ENCODE results near the gene CACNA1A. TPM values are rescaled to one million over a fixed set of nuclear protein-coding genes. Genes with fewer than 3 reads are reported as not detected.
A peak's percentile ranks its signal among the peaks of the same experiment; 100 is the strongest.

The CACNA1A gene
- total and polyA plus RNA-seq, 2 of the 13 experiments (the other 11 are each of a cell fraction or from before 2014, with no cell fraction given) = not detected

DNA sequence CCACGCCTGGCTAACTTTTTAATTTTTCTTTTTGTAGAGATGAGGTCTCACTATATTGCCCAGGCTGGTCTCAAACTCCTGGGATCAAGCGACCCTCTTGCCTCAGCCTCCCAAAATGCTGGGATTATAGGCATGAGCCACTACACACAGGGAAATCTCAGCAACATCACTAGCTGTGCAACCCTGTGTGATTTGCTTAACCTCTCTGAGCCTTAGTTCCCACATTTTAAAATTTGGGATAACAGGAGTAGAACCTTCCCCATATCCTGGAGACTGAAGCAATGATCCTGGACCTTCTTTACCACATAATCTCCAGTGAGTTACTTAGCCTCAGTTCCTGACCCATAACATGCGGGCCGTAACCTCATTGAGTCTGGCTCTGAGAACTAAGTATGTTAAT, 217.0 kb downstream of the CACNA1A start:
- Histone ChIP-seq H3K27ac (ENCODE audit: extremely low read length, insufficient read depth, low read length) (no peak overlapping the region), H3K4me1 (ENCODE audit: insufficient read depth, low read length) (no peaks in the 10 kb centered on the region), H4K20me1 (ENCODE audit: insufficient read depth, low read length) (no peaks in the 10 kb centered on the region), H3K27me3 (ENCODE audit: control insufficient read depth in 1 of 2, insufficient read depth in 2 of 2, low read length in 2 of 2) (peaks cover 1 to 5% of the 10 kb centered on the region in 2 experiments; a peak in 2 of 5 replicates), H3K79me2 (ENCODE audit: insufficient read depth, low read length) (no peaks in the 10 kb centered on the region), H3K4me2 (ENCODE audit: low read depth, low read length) (no peak overlapping the region), H3K4me3 (replicated peaks in 1 of 3; ENCODE audit: insufficient read depth in 1 of 3, low read depth in 2 of 3, low read length in 3 of 3) (no peak overlapping the region), H2AFZ (ENCODE audit: low read length) (no peak overlapping the region), H3K9me3 (ENCODE audit: low read length) (no peaks in the 10 kb centered on the region), H3K9ac (ENCODE audit: insufficient read depth, low read depth, low read length) (no peak overlapping the region), H3K36me3 (replicated peaks in 1 of 2; ENCODE audit: control insufficient read depth in 1 of 2, insufficient read depth in 2 of 2, low read length in 2 of 2) (no peaks in the 10 kb centered on the region)
- ATAC-seq = no peak
- BruUV-seq (replicated peaks) = no TSS peak
- intact Hi-C loops (cut with micrococcal nuclease; ENCODE audit: unreplicated experiment) (no loop called here), in situ Hi-C loops (cut with HindIII; ENCODE audit: extremely low pct_ligation_motif_present, low pct_unique_long_range_greater_than_20kb) (no loop called here)
- DNase-seq (ENCODE audit: low spot score) = no peak
- no peak for FAIRE-seq
- TF ChIP-seq ZNF556 (CRISPR knock-in tag; IDR thresholded peaks at IDR 0.05; ENCODE audit: borderline replicate concordance) = no peak
- no peak for TF ChIP-seq TBX2 (CRISPR knock-in tag; IDR thresholded peaks at IDR 0.05; ENCODE audit: borderline replicate concordance)
- TF ChIP-seq ZNF775 (CRISPR knock-in tag; IDR thresholded peaks at IDR 0.05; ENCODE audit: borderline replicate concordance) = no peak
- peak; percentile 39; the same call in 1 of the 2 replicates for TF ChIP-seq ZNF768 (CRISPR knock-in tag; IDR thresholded peaks at IDR 0.05)
- WGBS (ENCODE audit: low lambda C conversion rate) = 4% methylated on average over 2 of the region's 4 CpGs
- CTCF ChIA-PET (ENCODE audit: low intra/inter-chr PET ratio, low total read pairs) = no interaction called here
- POLR2A ChIA-PET = no interaction called here

- no peaks in the 10 kb centered on the region for H3K79me2 ChIP-seq (ENCODE audit: insufficient read depth, low read length)
- POLR2A ChIA-PET = no interaction called here
- no peaks in the 10 kb centered on the region for H3K9me3 ChIP-seq (ENCODE audit: low read length)
- DNase-seq (ENCODE audit: low spot score) = no peak
- BruUV-seq (replicated peaks) = no TSS peak
- WGBS (ENCODE audit: low lambda C conversion rate) = 35% methylated on average over 12 of the region's 31 CpGs
- H3K36me3 ChIP-seq (replicated peaks in 1 of 2; ENCODE audit: control insufficient read depth in 1 of 2, insufficient read depth in 2 of 2, low read length in 2 of 2) = no peaks in the 10 kb centered on the region
- H3K4me3 ChIP-seq (replicated peaks in 1 of 3; ENCODE audit: insufficient read depth in 1 of 3, low read depth in 2 of 3, low read length in 3 of 3) = no peak overlapping the region
- CTCF ChIA-PET (ENCODE audit: low intra/inter-chr PET ratio, low total read pairs) = no interaction called here
- no peaks in the 10 kb centered on the region for H4K20me1 ChIP-seq (ENCODE audit: insufficient read depth, low read length)
- no peak for ATAC-seq
- peaks cover 1 to 5% of the 10 kb centered on the region in 2 experiments; a peak in 3 of 5 replicates for H3K27me3 ChIP-seq (ENCODE audit: control insufficient read depth in 1 of 2, insufficient read depth in 2 of 2, low read length in 2 of 2)
- TF ChIP-seq ZBTB44 (CRISPR knock-in tag; IDR thresholded peaks at IDR 0.05) = no peak
- TF ChIP-seq ZNF629 (CRISPR knock-in tag; conservative IDR thresholded peaks at IDR 0.05) = peak; percentile 70
- H2AFZ ChIP-seq (ENCODE audit: low read length) = no peak overlapping the region
- H3K4me2 ChIP-seq (ENCODE audit: low read depth, low read length) = no peak overlapping the region
- in situ Hi-C loops (cut with HindIII; ENCODE audit: extremely low pct_ligation_motif_present, low pct_unique_long_range_greater_than_20kb) (no loop called here), intact Hi-C loops (cut with micrococcal nuclease; ENCODE audit: unreplicated experiment) (no loop called here)
- H3K27ac ChIP-seq (ENCODE audit: extremely low read length, insufficient read depth, low read length) = no peak overlapping the region
- no peak overlapping the region for H3K9ac ChIP-seq (ENCODE audit: insufficient read depth, low read depth, low read length)
- no peaks in the 10 kb centered on the region for H3K4me1 ChIP-seq (ENCODE audit: insufficient read depth, low read length)
- no peak for FAIRE-seq
Measured at GRCh38 chr19:13286195-13286985, 219.9 kb downstream of the CACNA1A start.

All from HepG2 (cell line).